GM23338 (cell line): ENCODE data around the gene RBM17. TPM values are rescaled to one million over a fixed set of nuclear protein-coding genes. Genes with fewer than 3 reads are reported as not detected.

Experiments used
- ATAC-seq: fragments of 200-7000 bp; cut with Tn5 transposase; 3 replicates; pipeline ENCODE4 v1.9.1; 2020
- DNase-seq: peaks from one replicate; pipeline ENCODE4 v3.0.0-alpha.2; 2015; ENCODE audit warnings: low spot score
- H2AFZ ChIP-seq: fragments of 200-600 bp; sonication (generic); 2 replicates; pipeline ENCODE4 v1.8.0; 2016; ENCODE audit warnings: antibody characterized with exemption, mild to moderate bottlenecking, moderate library complexity
- H3F3A ChIP-seq: fragments of 200-600 bp; sonication (generic); replicated peaks from 2 replicates; pipeline ENCODE4 v1.8.0; 2017; ENCODE audit warnings: antibody characterized with exemption, mixed run types, low read depth
- H3K27ac ChIP-seq: fragments of 200-600 bp; sonication (generic); 2 replicates; pipeline ENCODE4 v1.6.1; 2016; ENCODE audit warnings: low read depth
- H3K27me3 ChIP-seq: fragments of 200-600 bp; sonication (generic); 2 replicates; pipeline ENCODE4 v1.8.0; 2016; ENCODE audit warnings: mild to moderate bottlenecking, mixed run types, moderate library complexity; ENCODE audit not compliant: insufficient read depth
- H3K36me3 ChIP-seq: fragments of 200-600 bp; sonication (generic); 2 replicates; pipeline ENCODE4 v1.8.0; 2016; ENCODE audit warnings: mild to moderate bottlenecking; ENCODE audit not compliant: insufficient read depth
- H3K4me1 ChIP-seq: fragments of 200-600 bp; sonication (generic); 2 replicates; pipeline ENCODE4 v1.8.0; 2016; ENCODE audit warnings: mild to moderate bottlenecking, moderate library complexity; ENCODE audit not compliant: insufficient read depth
- H3K4me2 ChIP-seq: fragments of 200-600 bp; sonication (generic); 2 replicates; pipeline ENCODE4 v1.7.1; 2017; ENCODE audit warnings: mixed run types
- H3K4me3 ChIP-seq: fragments of 200-600 bp; sonication (generic); 2 replicates; pipeline ENCODE4 v1.6.1; 2016; ENCODE audit warnings: mixed run types
- H3K79me2 ChIP-seq: fragments of 200-600 bp; sonication (generic); replicated peaks from 2 replicates; pipeline ENCODE4 v1.8.0; 2017; ENCODE audit warnings: mild to moderate bottlenecking; ENCODE audit not compliant: insufficient read depth
- H3K9me2 ChIP-seq: fragments of 200-600 bp; sonication (generic); 2 replicates; pipeline ENCODE4 v1.8.0; 2017; ENCODE audit not compliant: insufficient read depth
- H4K20me1 ChIP-seq: fragments of 200-600 bp; sonication (generic); replicated peaks from 2 replicates; pipeline ENCODE4 v1.8.0; 2017; ENCODE audit warnings: mild to moderate bottlenecking; ENCODE audit not compliant: insufficient read depth
- H3K27ac Mint-ChIP-seq: 2 replicates; pipeline ENCODE4 v1.8.0; 2020; ENCODE audit warnings: inconsistent platforms, mild to moderate bottlenecking, moderate library complexity, mixed read lengths
- H3K27me3 Mint-ChIP-seq: 3 replicates; pipeline ENCODE4 v1.8.0; 2022; ENCODE audit warnings: low read depth, mild to moderate bottlenecking, moderate library complexity, mixed read lengths, inconsistent platforms; ENCODE audit not compliant: insufficient read depth, poor library complexity
- H3K36me3 Mint-ChIP-seq: 3 replicates; pipeline ENCODE4 v1.8.0; 2021; ENCODE audit warnings: low read depth, mild to moderate bottlenecking, inconsistent platforms, moderate library complexity, mixed read lengths
- H3K4me1 Mint-ChIP-seq: 3 replicates; pipeline ENCODE4 v1.8.0; 2020; ENCODE audit warnings: mild to moderate bottlenecking, inconsistent platforms, mixed read lengths
- H3K4me3 Mint-ChIP-seq: 3 replicates; pipeline ENCODE4 v1.8.0; 2021; ENCODE audit warnings: moderate library complexity, mild to moderate bottlenecking, inconsistent platforms, mixed read lengths
- H3K9me3 Mint-ChIP-seq: 3 replicates; pipeline ENCODE4 v1.8.0; 2020; ENCODE audit warnings: moderate library complexity, mild to moderate bottlenecking, inconsistent platforms, mixed read lengths
- CREB1 ChIP-seq: fragments of 250-450 bp; sonication (Bioruptor Pico); IDR thresholded peaks from 2 replicates; pipeline ENCODE4 v1.5.0; 2020; ENCODE audit warnings: low read depth, mild to moderate bottlenecking, moderate library complexity
- ETS1 ChIP-seq: IDR thresholded peaks from 2 replicates; pipeline ENCODE4 v1.6.1; 2016; ENCODE audit warnings: antibody characterized with exemption
- EZH2 ChIP-seq: fragments of 200-600 bp; sonication (generic); IDR thresholded peaks from one replicate; pipeline ENCODE4 v1.8.0; 2017; ENCODE audit warnings: antibody characterized with exemption, mild to moderate bottlenecking, low read depth; ENCODE audit not compliant: unreplicated experiment
- EZH2phosphoT487 ChIP-seq: fragments of 200-600 bp; sonication (generic); IDR thresholded peaks from one replicate; pipeline ENCODE4 v1.8.1; 2018; ENCODE audit warnings: antibody characterized with exemption; ENCODE audit not compliant: unreplicated experiment
- JUNB ChIP-seq: IDR thresholded peaks from one replicate; pipeline ENCODE4 v1.6.1; 2016; ENCODE audit warnings: antibody characterized with exemption; ENCODE audit not compliant: unreplicated experiment
- NANOG ChIP-seq: IDR thresholded peaks from 2 replicates; pipeline ENCODE4 v1.6.1; 2016; ENCODE audit warnings: antibody characterized with exemption, borderline replicate concordance
- POLR2AphosphoS5 ChIP-seq: IDR thresholded peaks from 2 replicates; pipeline ENCODE4 v1.6.1; 2016; ENCODE audit warnings: antibody characterized with exemption, low read depth
- REST ChIP-seq: IDR thresholded peaks from one replicate; pipeline ENCODE4 v1.6.1; 2018; ENCODE audit warnings: antibody characterized with exemption; ENCODE audit not compliant: unreplicated experiment
- STAT1 ChIP-seq: IDR thresholded peaks from one replicate; pipeline ENCODE4 v1.6.1; 2016; ENCODE audit warnings: antibody characterized with exemption; ENCODE audit not compliant: unreplicated experiment
- ZNF114 ChIP-seq: fragments of 250-450 bp; sonication (Bioruptor Pico); IDR thresholded peaks from 2 replicates; pipeline ENCODE4 v1.5.0; 2020; ENCODE audit warnings: mild to moderate bottlenecking, moderate library complexity
- ZNF331 ChIP-seq: fragments of 250-450 bp; sonication (Bioruptor Pico); IDR thresholded peaks from 2 replicates; pipeline ENCODE4 v1.5.0; 2020; ENCODE audit warnings: low read depth, mild to moderate bottlenecking, moderate library complexity
- ZNF462 ChIP-seq: fragments of 250-450 bp; sonication (Bioruptor Pico); IDR thresholded peaks from 2 replicates; pipeline ENCODE4 v1.5.0; 2020; ENCODE audit warnings: mild to moderate bottlenecking, moderate library complexity
- polyA plus RNA-seq: library from polyadenylated mRNA; unstranded; fragments of >200 nt; fragmentation: Nextera tagmentation; extraction: Ambion mirVana; gene quantifications from 2 replicates; pipeline ENCODE4 v1.2.1, GENCODE V29; 2016
- total RNA-seq: library from RNA; depleted of rRNA; stranded (reverse); fragments of >200 nt; shearing (Covaris generic); gene quantifications from 2 replicates; pipeline ENCODE4 v1.2.3, GENCODE V29; 2014

Gene RBM17
- total and polyA plus RNA-seq, 2 experiments from 2014 or later, result 54.7 to 281 TPM

- H3K36me3 ChIP-seq, result no peaks in the 10 kb centered on the region
- H3K27ac ChIP-seq, result no peak overlapping the region
- H3K4me3 ChIP-seq, result no peak overlapping the region
- H3K4me1 ChIP-seq, result peaks cover 10% of the 10 kb centered on the region; the same call in 1 of the 2 replicates
- no peaks in the 10 kb centered on the region for H3K79me2 ChIP-seq
- H3F3A ChIP-seq, result no peaks in the 10 kb centered on the region
- Mint-ChIP-seq H3K9me3 (peaks cover 6% of the 10 kb centered on the region; the same call in 2 of the 3 replicates), H3K4me1 (peaks cover 18% of the 10 kb centered on the region), H3K36me3 (no peaks in the 10 kb centered on the region; the same call in 2 of the 3 replicates), H3K27ac (no peak overlapping the region), H3K27me3 (peaks cover 29% of the 10 kb centered on the region), H3K4me3 (no peak overlapping the region)
- peaks cover 24% of the 10 kb centered on the region; the same call in 1 of the 2 replicates for H3K27me3 ChIP-seq
- H3K4me2 ChIP-seq, result peak overlapping the region; percentile 32; the same call in 1 of the 2 replicates
- ATAC-seq, result peak; percentile 16
- no peaks in the 10 kb centered on the region for H4K20me1 ChIP-seq
- H3K9me2 ChIP-seq, result no peaks in the 10 kb centered on the region
- no peak for TF ChIP-seq EZH2phosphoT487
- no peak for TF ChIP-seq REST
- TF ChIP-seq CREB1 (CRISPR knock-in tag), result no peak
- no peak for TF ChIP-seq JUNB
- no peak for TF ChIP-seq EZH2
- TF ChIP-seq ZNF114 (CRISPR knock-in tag), result no peak
- TF ChIP-seq NANOG, result no peak
- TF ChIP-seq POLR2AphosphoS5, result no peak
- no peak for TF ChIP-seq ZNF331 (CRISPR knock-in tag)
- TF ChIP-seq STAT1, result no peak
- no peak for TF ChIP-seq ETS1
- no peak for TF ChIP-seq ZNF462 (CRISPR knock-in tag)
- peak; percentile 59 for DNase-seq
- no peak overlapping the region; the same call in 1 of the 2 replicates for H2AFZ ChIP-seq
These were observed 51.5 kb downstream of the RBM17 start for GRCh38 chr10:6140141-6140841.
